Tongue (tissue), 2 donors: Measurements from ENCODE around the gene NKX6-2. TPM values are rescaled to one million over a fixed set of nuclear protein-coding genes. Genes with fewer than 3 reads are reported as not detected.
"Not testable (repeated sequence)": the region's sequence is repeated elsewhere in the genome, so short reads cannot be mapped to it uniquely, and the experiment has no call there.

Source experiments
- DNase-seq: peaks from one replicate; pipeline ENCODE4 v3.0.0-alpha.2; 2015
- total RNA-seq: library from RNA; depleted of rRNA; stranded (reverse); fragments of >200 nt; gene quantifications from one replicate; pipeline ENCODE4 v1.2.3, GENCODE V29; 2014

The NKX6-2 gene
- total RNA-seq: not detected

- no peak for DNase-seq
These were observed at the start of gene NKX6-2 for GRCh38 chr10:132785723-132786475. NKX6-2 (minus strand) TSS chr10:132786147; CDS start chr10:132785948, 199 bp downstream.

DNA sequence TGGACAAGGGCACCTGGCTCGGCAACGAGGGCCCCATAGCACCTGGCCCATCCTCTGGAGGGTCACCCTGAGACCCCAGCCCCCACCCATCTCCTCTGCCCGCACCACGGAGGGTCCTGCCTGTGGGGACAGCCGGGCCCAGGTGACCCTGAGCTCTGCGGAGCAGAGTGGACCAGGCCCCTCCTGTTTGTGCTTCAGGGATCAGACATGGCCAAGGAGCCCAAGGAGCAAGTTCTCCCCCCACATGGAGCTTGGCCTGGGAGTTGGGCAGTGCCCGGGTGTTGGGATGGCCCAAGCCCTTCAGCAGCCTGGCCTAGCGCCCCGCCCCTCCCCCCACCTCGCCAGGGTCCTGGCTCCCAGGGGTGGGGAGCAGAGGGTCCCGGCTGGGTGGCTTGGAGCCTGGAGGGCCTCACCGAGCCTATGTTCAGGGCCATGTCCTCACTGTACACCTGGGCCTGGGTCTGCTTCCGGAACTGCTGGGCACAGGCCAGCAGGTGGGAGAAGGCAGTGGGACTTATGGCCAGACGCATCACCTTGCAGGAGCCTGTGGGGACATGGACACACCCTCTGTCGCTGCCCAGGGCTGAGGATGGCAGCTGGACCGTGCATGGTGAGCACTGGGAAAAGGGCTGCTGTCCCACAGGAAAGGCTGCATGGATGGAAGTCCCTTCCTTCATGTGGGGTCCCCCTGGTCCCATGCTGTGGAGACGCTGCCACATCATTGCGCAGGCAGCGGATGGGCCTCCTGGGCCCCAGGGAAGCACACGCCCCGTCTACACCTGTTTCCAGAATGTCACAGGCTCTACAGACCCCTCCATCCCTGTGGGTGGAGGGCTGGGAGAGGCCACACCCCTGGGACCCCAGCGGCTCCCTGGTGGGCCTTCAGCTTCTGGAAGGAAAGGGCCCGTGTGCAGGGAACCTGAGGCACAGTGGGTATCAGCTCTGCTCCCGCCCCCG lies 49.2 kb upstream of the NKX6-2 start:
- no peak for DNase-seq

DNA sequence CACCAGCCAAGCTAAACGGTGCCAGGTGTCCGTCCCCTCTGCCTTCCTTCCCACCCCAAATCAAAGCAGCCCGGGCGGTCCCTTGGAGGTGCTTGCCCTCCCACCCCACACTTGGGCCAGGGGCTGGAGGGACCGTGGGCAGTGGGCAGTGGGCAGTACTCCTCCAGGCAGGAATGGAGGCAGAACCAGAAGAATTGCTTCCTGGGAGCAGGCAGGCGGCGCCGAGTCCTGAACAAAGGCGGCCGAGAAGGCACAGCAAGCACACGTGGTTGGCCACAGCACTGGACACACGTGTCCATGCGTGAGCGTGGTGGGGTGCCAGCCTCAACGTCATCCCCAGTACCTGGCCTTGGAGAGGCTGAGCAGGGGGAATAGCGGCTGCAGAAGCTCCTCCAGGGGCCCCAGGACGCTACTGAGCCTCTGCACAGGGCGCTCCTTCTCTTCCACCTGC lies 48.4 kb upstream of the NKX6-2 start:
- no peak for DNase-seq

DNA sequence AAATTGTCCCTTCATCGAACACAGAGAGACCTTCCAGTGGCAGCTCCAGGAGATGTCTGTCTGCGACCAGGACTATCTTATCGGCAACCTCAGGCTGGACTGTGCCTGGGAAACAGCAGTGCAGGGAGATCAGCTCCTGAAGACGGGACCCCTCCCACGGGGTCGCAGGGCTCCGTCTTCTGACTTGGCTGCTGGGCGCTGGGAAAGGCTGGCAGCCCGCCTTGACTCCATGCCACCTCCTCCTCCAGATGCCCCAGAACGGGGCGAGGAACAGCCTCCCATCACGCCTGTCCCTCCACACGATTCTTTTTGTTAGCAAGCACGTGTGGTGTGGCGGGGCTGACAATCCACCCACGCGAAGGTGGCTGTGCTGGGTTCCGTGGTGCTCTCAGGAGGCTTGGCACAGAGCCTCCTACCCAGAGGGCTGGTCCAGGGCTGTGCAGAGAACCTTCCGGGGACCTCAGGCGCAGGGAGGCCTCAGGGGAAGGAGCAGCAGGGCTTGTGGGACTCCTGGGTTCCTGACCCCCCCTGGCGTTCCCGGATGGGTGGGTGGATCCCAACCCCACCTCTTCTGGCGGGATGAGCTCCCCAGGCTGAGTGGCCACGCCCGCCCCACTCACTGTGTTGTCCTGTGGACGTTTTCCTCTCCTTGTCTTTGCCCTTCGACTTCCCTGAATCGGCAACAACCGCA lies 47.6 kb upstream of the NKX6-2 start:
- DNase-seq: no peak

DNA sequence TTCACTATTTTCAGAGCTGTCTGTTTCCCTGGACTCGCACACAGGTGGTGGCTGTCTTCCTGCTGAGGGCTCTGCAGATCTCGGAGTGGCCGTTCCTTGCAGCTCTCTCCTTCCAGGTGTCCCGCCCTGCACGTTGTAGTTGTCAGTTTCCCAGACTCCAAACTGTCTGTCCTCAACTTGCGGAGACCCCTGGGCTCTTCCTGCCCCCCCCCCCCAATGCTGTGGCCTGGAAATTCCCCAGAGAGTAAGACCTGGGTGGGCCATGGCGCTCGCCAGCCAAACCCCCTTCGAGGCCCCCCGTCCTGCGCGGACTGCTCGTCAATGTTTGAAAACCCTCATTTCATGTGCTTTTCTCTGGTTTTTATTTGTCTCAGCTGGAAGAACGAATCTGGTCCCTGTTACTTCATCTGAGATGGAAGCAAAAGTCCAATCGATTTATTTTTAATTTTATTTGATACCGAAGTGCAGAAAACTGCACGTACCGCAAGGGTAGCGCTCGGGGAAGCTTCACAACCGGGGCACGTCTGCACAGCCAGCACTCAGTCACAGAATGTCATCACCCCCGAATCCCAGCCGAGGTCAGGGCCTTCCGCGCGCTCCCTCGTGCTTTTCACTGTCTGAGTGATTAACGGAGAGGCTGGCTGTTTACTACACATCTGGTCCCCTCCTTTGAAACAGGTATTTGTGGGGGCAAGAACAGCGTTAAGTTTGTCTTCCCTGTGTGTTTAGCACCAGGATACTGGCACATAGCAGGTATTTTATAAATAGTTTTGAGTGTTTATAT lies 46.4 kb upstream of the NKX6-2 start:
- DNase-seq: no peak

DNA sequence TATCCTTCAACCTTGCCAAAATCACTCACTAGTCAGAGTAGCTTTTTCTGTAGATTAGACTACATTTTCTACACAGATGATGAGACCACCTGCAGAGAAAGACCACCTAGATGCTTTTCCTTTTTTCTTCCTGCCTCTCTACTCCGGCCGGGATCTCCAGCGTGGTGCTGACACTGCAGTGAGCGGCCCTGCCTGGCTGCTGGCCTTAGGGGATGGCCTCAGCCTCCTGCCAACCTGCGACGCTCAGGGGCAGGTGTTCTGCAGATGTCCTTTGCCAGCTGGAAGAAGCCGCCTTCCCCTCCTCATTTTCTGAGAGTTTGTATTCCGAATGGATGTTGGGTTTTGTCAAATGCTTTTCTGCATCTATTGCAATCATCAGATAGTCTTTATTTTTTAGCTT lies 43.5 kb upstream of the NKX6-2 start:
- no peak for DNase-seq

GRCh38 chr10:132828681-132829080 lies 42.7 kb upstream of the NKX6-2 start:
- no peak for DNase-seq

DNA sequence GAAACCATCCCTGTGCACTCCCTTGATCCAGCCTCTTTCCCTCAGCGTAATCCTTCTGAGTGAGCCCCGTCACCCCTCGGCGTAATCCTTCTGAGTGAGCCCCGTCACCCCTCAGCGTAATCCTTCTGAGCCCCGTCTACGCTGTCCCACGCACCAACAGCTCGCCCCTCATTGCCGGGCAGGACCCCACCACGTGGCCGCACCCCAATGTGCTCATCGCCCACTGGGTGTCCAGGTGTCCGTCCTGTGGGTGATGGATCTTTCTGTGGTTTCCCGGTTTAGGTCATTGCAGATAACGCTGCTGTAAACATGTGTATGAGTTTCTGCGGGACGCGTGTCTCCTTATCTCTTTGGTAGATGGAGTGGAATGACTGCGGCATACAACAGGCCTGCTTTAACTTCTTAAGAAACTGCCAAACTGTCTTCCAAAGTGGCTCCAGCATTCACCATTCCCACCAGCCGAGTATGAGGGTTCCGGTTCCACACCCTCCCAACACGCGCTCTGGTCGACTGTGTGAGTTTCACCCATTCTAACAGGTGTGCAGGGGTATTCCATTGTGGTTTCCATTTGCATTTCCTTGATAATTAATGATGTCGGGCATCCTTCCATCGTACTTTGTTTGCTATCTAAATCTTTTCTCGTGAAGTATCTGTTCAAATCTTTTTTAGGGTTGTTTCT lies 42.1 kb upstream of the NKX6-2 start:
- no peak for DNase-seq

DNA sequence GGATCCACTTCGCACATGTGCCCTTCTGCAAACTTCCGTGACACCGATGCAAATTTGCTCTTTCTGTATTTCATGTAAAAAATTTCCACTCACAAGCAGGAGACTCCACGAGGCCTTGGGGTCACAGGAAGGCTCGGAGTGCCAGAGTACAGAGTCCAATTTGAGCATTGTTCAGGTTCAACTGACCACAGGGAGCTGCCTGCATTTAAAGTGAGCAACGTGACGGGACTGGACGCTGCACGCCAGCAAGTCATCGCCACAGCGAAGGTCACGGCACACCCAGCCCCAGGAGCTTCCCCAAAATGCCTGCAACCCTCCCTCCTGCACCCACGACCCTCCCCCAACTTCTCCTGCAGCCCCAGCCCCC lies 41.5 kb upstream of the NKX6-2 start:
- DNase-seq: no peak

DNA sequence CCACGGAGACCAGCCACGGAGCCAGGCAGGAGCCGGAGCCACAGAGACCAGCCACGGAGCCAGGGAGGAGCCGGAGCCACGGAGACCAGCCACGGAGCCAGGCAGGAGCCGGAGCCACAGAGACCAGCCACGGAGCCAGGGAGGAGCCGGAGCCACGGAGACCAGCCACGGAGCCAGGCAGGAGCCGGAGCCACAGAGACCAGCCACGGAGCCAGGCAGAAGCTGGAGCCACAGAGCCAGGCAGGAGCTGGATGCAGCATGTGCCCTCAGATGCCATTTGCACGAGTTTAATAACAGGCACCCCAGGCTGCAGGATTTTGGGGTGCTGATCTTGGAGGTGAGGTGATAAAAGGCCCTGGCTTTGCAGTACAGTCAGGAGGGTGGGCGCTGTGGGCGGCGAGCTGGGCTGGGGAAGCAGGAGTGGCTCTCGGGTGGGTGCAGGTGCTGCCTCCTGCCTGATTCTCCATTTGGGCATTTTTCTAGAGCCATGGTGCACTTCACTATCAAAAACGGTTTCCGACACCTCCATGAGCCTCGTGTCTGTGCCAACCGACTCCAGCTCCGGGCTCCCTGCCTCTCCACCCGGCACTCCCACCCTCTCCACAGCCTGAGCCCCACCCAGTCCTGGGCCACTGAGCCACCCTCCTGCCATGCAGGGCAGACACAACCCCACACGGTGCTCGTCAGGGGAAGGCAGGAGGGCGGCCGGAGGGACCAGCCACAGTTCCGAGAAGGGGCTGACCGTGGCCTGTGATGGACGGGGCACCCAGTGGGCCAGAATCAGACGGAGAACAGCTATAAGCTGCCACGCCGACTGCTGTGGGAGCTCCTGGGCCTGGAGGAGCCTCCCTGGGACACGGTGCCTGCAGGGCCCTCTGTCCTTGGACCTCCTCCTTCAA lies 40.8 kb upstream of the NKX6-2 start:
- DNase-seq: no peak

DNA sequence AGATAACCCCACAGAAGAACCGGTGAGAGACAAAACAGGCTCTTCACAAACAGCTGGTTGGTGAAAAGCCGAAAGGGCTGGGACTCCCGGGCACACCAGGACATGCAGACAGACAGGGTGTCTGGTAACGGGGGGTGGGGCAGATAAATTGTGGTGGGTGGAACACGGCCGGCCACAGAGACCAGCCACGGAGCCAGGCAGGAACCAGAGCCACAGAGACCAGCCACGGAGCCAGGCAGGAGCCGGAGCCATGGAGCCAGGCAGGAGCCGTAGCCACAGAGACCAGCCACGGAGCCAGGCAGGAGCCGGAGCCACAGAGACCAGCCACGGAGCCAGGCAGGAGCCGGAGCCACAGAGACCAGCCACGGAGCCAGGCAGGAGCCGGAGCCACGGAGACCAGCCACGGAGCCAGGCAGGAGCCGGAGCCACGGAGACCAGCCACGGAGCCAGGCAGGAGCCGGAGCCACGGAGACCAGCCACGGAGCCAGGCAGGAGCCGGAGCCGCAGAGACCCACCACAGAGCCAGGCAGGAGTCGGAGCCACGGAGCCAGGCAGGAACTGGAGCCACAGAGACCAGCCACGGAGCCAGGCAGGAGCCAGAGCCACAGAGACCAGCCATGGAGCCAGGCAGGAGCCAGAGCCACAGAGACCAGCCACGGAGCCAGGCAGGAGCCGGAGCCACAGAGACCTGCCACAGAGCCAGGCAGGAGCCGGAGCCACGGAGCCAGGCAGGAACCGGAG lies 40.0 kb upstream of the NKX6-2 start:
- not testable (repeated sequence) for DNase-seq

DNA sequence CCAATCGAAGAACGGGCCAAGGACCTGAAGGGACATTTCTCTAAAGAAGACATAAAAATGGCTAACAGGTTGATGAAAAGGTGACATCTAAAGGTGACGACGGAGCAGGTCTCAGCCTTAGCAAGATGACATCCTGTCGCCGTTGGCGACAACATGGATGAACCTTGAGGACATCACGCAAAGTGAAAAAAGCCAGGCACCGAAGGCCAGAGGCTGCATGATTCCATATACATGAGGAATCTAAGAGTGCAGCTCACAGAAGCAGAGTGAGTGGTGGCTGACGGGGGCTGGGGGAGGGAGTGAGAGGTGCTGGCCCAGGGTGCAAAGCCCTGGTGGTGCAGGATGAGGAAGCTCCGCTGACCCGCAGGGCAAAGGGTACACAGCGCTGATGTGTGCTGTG lies 34.1 kb upstream of the NKX6-2 start:
- DNase-seq: no peak

- DNase-seq: no peak
These were observed 31.8 kb upstream of the NKX6-2 start for GRCh38 chr10:132817701-132818211.

GRCh38 chr10:132816718-132817117 lies 30.8 kb upstream of the NKX6-2 start:
- DNase-seq: no peak

- no peak for DNase-seq
These were observed 29.4 kb upstream of the NKX6-2 start for GRCh38 chr10:132815168-132815857.

- no peak for DNase-seq
These were observed 28.5 kb upstream of the NKX6-2 start for GRCh38 chr10:132814469-132814856.

GRCh38 chr10:132813560-132814468 lies 27.9 kb upstream of the NKX6-2 start:
- no peak for DNase-seq
